ENCODE data around the gene EVA1B. TPM values are rescaled to one million over a fixed set of nuclear protein-coding genes. Genes with fewer than 3 reads are reported as not detected.

Gene EVA1B
- total RNA-seq, 1 donor from 2014 or later: 3.1 TPM

- H3K4me2 ChIP-seq: no peak overlapping the region
- Mint-ChIP-seq H3K27ac (no peak overlapping the region), H3K9me3 (no peaks in the 10 kb centered on the region), H3K4me3 (no peak overlapping the region), H3K27me3 (ENCODE audit: insufficient read depth, low read depth) (no peaks in the 10 kb centered on the region), H3K36me3 (peaks cover 19% of the 10 kb centered on the region), H3K4me1 (no peaks in the 10 kb centered on the region)
- H2AFZ ChIP-seq (replicated peaks): no peak overlapping the region
- no peak overlapping the region for H3K4me3 ChIP-seq
- H3K36me3 ChIP-seq: no peaks in the 10 kb centered on the region
- H3K27ac ChIP-seq: no peak overlapping the region
- no peak overlapping the region for H3K9ac ChIP-seq
- H4K20me1 ChIP-seq (ENCODE audit: low read depth): peaks cover 33% of the 10 kb centered on the region
- H3F3A ChIP-seq (ENCODE audit: low read depth): no peaks in the 10 kb centered on the region
- H3K4me1 ChIP-seq: no peaks in the 10 kb centered on the region
- TF ChIP-seq EZH2phosphoT487 (IDR thresholded peaks at IDR 0.05) (no peak), CTCF (IDR thresholded peaks at IDR 0.05) (no peak), EZH2 (IDR thresholded peaks at IDR 0.05) (no peak)
- peaks cover 93% of the 10 kb centered on the region for H3K79me2 ChIP-seq (ENCODE audit: low read depth)
- no peaks in the 10 kb centered on the region for H3K27me3 ChIP-seq
- DNase-seq (ENCODE audit: low spot score): no peak
- no peaks in the 10 kb centered on the region for H3K9me3 ChIP-seq (ENCODE audit: low read depth)
Observed at GRCh38 chr1:36274201-36274600, 49.2 kb downstream of the EVA1B start.

GRCh38 chr1:36273024-36273423 is 50.4 kb downstream of the EVA1B start:
- no peaks in the 10 kb centered on the region for H3K27me3 ChIP-seq
- H3K27ac Mint-ChIP-seq: no peak overlapping the region
- H3K4me3 Mint-ChIP-seq: no peak overlapping the region

More at GRCh38 chr1:36273024-36273423, 50.4 kb downstream of the EVA1B start:
- Histone ChIP-seq H3K27ac (no peak overlapping the region), H3K9ac (no peak overlapping the region), H3K4me1 (no peaks in the 10 kb centered on the region), H3K4me2 (no peak overlapping the region), H3K4me3 (no peak overlapping the region), H3K9me3 (ENCODE audit: low read depth) (no peaks in the 10 kb centered on the region), H4K20me1 (ENCODE audit: low read depth) (peaks cover 36% of the 10 kb centered on the region), H3K79me2 (ENCODE audit: low read depth) (peaks cover 93% of the 10 kb centered on the region), H2AFZ (replicated peaks) (no peak overlapping the region), H3F3A (ENCODE audit: low read depth) (no peaks in the 10 kb centered on the region), H3K36me3 (no peaks in the 10 kb centered on the region)
- peaks cover 20% of the 10 kb centered on the region for H3K36me3 Mint-ChIP-seq
- no peaks in the 10 kb centered on the region for H3K9me3 Mint-ChIP-seq
- H3K4me1 Mint-ChIP-seq: no peaks in the 10 kb centered on the region
- no peaks in the 10 kb centered on the region for H3K27me3 Mint-ChIP-seq (ENCODE audit: insufficient read depth, low read depth)
- TF ChIP-seq CTCF (IDR thresholded peaks at IDR 0.05) (no peak), EZH2 (IDR thresholded peaks at IDR 0.05) (no peak), EZH2phosphoT487 (IDR thresholded peaks at IDR 0.05) (no peak)
- DNase-seq (ENCODE audit: low spot score): no peak

Other genes starting within 250 kb of the EVA1B start
- 2.7 and 7.4 TPM in 2 replicates for gene TEKT2, start 239.6 kb downstream of the EVA1B start, total RNA-seq (ENCODE audit: low replicate concordance)
- 28.1 and 40.9 TPM in 2 replicates for gene ADPRS, start 234.8 kb downstream of the EVA1B start, total RNA-seq (ENCODE audit: low replicate concordance)
- gene COL8A2, start 198.4 kb downstream of the EVA1B start, total RNA-seq (ENCODE audit: low replicate concordance): 0.06 TPM in 1 of 2 replicates, not detected in the other
- 44.9 and 69.4 TPM in 2 replicates for gene TRAPPC3, start 174.2 kb downstream of the EVA1B start, total RNA-seq (ENCODE audit: low replicate concordance)
- 35.0 and 81.1 TPM in 2 replicates for gene MAP7D1, start 167.5 kb downstream of the EVA1B start, total RNA-seq (ENCODE audit: low replicate concordance)
- gene THRAP3, start 99.2 kb downstream of the EVA1B start, total RNA-seq (ENCODE audit: low replicate concordance): 123 and 138 TPM in 2 replicates
- 6.1 and 15.1 TPM in 2 replicates for gene SH3D21, start 17.3 kb downstream of the EVA1B start, total RNA-seq (ENCODE audit: low replicate concordance)
- 5.3 and 14.7 TPM in 2 replicates for gene STK40, start 62.3 kb upstream of the EVA1B start, total RNA-seq (ENCODE audit: low replicate concordance)
- 8.6 and 10.2 TPM in 2 replicates for gene LSM10, start 74.3 kb upstream of the EVA1B start, total RNA-seq (ENCODE audit: low replicate concordance)
- 7.8 and 8.2 TPM in 2 replicates for gene OSCP1, start 126.8 kb upstream of the EVA1B start, total RNA-seq (ENCODE audit: low replicate concordance)
- gene MRPS15, start 140.7 kb upstream of the EVA1B start, total RNA-seq (ENCODE audit: low replicate concordance): 75.2 and 109 TPM in 2 replicates
- 0.56 TPM in 1 of 2 replicates, not detected in the other for gene CSF3R, start 159.3 kb upstream of the EVA1B start, total RNA-seq (ENCODE audit: low replicate concordance)